NB4 (cell line): ENCODE data around the gene IDS.

Experiments
- MYC ChIP-seq: IDR thresholded peaks from 2 replicates; pipeline ENCODE4 v1.6.1; 2011; ENCODE audit warnings: low read depth, low read length
- POLR2A ChIP-seq: IDR thresholded peaks from 2 replicates; pipeline ENCODE4 v1.6.1; 2011; ENCODE audit warnings: mild to moderate bottlenecking; ENCODE audit not compliant: insufficient read length; ENCODE audit errors: extremely low read depth
- TF ChIP-seq, protein P1 (sequence below): IDR thresholded peaks from one replicate; pipeline ENCODE4 v1.5.1; 2012; ENCODE audit warnings: low read depth, low read length

DNA sequence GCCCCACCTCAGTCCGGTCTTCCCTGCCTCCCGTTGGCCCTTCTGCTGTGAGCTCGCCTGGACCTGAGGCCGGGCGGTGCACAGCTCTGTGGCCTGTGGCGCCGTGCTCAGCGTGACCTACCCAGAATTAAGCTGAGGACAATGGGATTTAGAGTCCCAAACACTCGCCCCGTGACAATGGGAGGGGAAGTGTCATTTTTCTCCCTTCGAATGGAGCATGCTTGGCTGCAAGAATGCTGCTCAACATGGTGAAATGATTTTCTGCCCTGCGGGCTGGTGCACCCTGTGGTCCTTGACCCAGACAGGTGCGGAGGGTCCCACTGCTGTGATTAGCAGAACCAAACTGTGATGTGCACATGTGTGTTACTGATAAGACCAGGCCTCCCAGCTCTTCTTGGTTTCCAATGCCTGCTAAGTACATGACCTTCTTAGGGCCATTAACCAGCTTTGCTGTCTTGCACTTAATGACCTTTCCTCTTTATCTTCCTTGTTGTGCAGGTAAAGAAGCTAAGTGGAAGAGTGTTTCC, 36.5 kb upstream of the IDS start:
- TF ChIP-seq POLR2A (no peak), MYC (no peak)
- TF ChIP-seq, protein P1, sequence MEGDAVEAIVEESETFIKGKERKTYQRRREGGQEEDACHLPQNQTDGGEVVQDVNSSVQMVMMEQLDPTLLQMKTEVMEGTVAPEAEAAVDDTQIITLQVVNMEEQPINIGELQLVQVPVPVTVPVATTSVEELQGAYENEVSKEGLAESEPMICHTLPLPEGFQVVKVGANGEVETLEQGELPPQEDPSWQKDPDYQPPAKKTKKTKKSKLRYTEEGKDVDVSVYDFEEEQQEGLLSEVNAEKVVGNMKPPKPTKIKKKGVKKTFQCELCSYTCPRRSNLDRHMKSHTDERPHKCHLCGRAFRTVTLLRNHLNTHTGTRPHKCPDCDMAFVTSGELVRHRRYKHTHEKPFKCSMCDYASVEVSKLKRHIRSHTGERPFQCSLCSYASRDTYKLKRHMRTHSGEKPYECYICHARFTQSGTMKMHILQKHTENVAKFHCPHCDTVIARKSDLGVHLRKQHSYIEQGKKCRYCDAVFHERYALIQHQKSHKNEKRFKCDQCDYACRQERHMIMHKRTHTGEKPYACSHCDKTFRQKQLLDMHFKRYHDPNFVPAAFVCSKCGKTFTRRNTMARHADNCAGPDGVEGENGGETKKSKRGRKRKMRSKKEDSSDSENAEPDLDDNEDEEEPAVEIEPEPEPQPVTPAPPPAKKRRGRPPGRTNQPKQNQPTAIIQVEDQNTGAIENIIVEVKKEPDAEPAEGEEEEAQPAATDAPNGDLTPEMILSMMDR, result no peak
